ENCODE measurements around the gene CSNK2A3.

DNA sequence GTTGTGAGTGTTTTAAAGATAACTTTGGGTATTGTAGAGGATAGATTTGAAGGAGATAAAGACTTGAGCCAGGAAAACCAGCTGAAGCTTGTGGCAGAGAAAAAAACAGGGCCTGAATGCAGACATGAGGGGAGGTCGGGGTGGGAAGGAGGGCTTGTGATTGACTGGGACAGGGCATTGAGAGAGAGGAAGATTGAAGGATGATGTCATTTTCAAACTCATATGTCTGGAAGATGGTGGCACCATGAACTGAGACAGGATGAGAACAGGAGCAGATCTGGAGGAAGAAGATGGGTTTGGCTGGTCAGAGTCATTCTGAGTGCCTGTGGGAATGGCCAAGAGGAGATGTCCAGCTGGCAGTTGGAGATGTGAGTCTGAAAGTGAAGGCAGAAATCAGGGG lies 14.7 kb downstream of the CSNK2A3 start:
- TF ChIP-seq, protein P1, sequence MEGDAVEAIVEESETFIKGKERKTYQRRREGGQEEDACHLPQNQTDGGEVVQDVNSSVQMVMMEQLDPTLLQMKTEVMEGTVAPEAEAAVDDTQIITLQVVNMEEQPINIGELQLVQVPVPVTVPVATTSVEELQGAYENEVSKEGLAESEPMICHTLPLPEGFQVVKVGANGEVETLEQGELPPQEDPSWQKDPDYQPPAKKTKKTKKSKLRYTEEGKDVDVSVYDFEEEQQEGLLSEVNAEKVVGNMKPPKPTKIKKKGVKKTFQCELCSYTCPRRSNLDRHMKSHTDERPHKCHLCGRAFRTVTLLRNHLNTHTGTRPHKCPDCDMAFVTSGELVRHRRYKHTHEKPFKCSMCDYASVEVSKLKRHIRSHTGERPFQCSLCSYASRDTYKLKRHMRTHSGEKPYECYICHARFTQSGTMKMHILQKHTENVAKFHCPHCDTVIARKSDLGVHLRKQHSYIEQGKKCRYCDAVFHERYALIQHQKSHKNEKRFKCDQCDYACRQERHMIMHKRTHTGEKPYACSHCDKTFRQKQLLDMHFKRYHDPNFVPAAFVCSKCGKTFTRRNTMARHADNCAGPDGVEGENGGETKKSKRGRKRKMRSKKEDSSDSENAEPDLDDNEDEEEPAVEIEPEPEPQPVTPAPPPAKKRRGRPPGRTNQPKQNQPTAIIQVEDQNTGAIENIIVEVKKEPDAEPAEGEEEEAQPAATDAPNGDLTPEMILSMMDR (IDR thresholded peaks at IDR 0.05 in 2 of 3, conservative IDR thresholded peaks at IDR 0.05 in 1 of 3; ENCODE audit: control insufficient read depth in 2 of 3, extremely low read depth in 1 of 3, insufficient read depth in 1 of 3, low read depth in 3 of 3, low read length in 3 of 3): no peak
- TF ChIP-seq ELK1 (IDR thresholded peaks at IDR 0.05; ENCODE audit: low read depth, low read length): no peak
- no peak for TF ChIP-seq RAD21 (IDR thresholded peaks at IDR 0.05; ENCODE audit: insufficient read depth, low read depth, low read length)
- TF ChIP-seq, protein P2, sequence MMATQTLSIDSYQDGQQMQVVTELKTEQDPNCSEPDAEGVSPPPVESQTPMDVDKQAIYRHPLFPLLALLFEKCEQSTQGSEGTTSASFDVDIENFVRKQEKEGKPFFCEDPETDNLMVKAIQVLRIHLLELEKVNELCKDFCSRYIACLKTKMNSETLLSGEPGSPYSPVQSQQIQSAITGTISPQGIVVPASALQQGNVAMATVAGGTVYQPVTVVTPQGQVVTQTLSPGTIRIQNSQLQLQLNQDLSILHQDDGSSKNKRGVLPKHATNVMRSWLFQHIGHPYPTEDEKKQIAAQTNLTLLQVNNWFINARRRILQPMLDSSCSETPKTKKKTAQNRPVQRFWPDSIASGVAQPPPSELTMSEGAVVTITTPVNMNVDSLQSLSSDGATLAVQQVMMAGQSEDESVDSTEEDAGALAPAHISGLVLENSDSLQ (IDR thresholded peaks at IDR 0.05): no peak
- TF ChIP-seq PAX8 (IDR thresholded peaks at IDR 0.05): no peak
- no peak for TF ChIP-seq CHD1 (IDR thresholded peaks at IDR 0.05; ENCODE audit: low read depth, low read length)
- TF ChIP-seq EP300 (IDR thresholded peaks at IDR 0.05; ENCODE audit: borderline replicate concordance in 1 of 2, control insufficient read depth in 1 of 2, low read depth in 2 of 2, low read length in 2 of 2): no peak
- no peak for TF ChIP-seq REST (IDR thresholded peaks at IDR 0.05; ENCODE audit: low read depth, low read length)
- no peak for TF ChIP-seq NBN (IDR thresholded peaks at IDR 0.05)
- TF ChIP-seq CBFB (IDR thresholded peaks at IDR 0.05; ENCODE audit: low read depth): no peak
- TF ChIP-seq JUND (IDR thresholded peaks at IDR 0.05; ENCODE audit: low read depth, low read length): no peak
- TF ChIP-seq POLR2A (IDR thresholded peaks at IDR 0.05; ENCODE audit: low read depth, low read length): no peak

Measured in GM12878 (cell line).